NOMO-1 (cell line): ENCODE results near the gene RRAD.

Experiments
- DNase-seq, 2 experiments: peaks; one replicate each; lab custom pipeline; 2025; ENCODE audit not compliant: unreplicated experiment in 2 of 2; lab: John Stamatoyannopoulos, UW

Gene RRAD

DNA sequence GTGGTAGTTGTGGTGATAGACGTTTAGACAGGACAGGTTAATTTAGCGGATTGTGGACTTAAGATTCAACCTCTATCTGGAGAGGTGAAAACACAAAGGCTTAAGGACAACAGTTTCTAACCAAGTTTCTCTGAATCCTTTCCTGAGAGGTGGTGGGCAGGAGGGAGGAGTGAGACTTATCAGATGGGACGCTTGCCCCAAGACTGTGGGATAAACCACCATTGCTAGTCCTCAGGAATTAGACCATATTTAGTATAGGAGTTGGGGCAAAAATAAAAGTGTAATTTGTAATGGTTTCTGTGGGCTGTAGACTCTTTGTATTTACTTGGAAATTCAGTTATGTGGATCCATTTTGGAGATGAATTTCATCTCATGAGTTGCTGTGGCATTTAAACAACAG lies 38.4 kb downstream of the RRAD start:
- no peak for DNase-seq

DNA sequence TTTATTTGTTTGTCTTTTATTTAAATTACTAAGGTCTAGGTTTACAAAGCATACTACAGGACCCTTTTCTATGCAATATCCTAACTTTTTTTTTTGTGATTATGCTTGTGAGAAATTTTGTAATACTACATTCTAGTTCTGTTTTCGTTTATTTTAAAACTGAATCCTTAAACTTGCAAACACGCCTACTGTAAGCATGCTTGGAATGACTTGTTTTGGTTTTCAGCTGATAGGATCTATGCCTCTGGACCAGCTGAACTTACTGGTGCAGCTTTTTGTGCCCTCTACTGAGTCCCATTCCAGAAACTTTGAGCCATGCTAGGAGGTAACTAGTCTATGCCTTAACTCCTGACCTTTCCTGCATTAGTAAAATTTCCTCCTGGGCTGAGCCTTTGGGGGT lies 39.0 kb downstream of the RRAD start:
- no peak for DNase-seq

DNA sequence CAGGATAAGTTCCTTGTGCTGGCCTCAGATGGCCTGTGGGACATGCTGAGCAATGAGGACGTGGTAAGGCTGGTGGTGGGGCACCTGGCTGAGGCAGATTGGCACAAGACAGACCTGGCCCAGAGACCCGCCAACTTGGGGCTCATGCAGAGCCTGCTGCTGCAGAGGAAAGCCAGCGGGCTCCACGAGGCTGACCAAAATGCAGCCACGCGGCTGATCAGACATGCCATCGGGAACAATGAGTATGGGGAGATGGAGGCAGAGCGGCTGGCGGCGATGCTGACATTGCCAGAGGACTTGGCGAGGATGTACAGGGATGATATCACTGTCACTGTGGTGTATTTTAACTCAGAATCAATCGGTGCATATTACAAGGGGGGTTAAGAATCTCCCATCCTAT lies 39.8 kb downstream of the RRAD start:
- DNase-seq = no peak

DNA sequence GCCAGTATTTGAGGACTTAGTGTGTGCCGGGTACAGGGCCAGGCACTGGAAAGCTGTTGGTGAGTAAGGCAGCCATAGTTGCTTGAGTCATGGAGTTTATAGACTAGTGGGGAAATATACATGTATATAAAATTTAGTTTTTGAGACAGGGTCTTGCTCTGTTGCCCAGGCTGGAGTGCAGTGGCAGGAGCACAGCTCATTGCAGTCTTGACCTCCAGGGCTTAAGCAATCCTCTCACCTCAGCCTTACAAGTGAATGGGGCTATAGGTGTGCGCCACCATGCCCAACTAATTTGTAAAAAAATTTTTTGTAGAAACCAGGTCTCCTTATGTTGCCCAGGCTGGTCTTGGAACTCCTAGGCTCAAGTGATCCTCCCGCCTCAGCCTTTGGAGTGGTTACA lies 42.6 kb downstream of the RRAD start:
- no peak for DNase-seq

DNA sequence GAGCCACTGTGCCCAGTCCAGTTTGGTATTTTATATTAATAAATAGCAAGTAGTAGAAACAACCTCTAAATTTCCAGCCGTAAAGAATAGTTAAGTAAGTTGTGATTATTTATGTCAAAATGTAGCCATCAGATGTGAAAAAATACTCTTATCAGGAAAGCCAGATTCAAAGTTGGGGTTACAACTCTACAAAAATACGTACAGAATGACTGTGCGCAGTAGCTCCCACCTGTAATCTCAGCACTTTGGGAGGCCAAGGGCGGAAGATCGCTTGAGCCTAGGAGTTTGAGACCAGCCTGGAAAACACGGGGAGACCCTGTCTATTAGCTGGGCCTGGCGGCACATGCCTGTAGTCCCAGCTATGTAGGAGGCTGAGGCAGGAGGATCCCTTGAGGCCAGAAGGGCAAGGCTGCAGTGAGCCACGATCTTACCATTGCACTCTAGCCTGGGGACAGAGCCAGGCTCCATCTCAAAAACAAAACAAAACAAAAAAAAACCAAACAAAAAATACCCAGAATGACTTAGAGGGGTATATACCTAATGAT lies 43.3 kb downstream of the RRAD start:
- no peak for DNase-seq

DNA sequence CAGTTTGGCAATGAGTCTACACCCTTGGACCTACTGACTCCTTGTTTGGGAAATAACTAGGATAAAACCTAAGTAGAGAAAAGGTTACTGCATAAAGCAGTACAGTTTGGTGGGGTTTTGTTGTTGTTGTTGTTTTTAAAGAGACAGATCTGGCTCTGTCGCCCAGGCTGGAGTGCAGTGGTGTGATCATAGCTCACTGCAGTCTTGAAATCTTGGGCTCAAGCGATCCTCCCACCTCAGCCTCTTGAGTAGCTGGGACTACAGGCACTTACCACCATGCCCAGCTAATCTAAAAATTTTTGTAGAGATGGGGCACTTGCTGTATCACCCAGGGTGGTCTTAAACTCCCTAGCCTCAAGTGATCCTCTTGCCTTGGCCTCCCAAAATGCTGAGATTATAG lies 43.8 kb downstream of the RRAD start:
- no peak for DNase-seq

DNA sequence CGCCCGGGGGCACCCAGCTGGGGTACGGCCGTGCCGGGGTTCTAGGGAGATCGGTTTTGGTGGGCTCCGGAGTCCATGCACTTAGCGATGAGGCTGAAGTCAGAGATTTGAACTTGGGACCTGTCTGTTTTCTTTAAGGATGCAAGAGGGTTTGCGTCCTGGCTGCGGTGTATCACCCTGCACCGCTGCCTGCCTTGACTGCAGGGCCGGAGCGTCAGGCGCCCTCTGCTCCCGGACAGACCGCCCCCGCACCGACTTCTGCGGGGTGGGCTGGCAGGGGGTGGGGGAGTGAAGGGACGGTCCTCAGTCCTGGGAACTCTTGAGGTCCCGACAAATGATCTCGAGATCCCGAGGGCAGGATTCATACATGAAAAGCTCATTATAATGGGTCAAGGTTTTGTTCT lies 44.3 kb downstream of the RRAD start:
- no peak for DNase-seq

DNA sequence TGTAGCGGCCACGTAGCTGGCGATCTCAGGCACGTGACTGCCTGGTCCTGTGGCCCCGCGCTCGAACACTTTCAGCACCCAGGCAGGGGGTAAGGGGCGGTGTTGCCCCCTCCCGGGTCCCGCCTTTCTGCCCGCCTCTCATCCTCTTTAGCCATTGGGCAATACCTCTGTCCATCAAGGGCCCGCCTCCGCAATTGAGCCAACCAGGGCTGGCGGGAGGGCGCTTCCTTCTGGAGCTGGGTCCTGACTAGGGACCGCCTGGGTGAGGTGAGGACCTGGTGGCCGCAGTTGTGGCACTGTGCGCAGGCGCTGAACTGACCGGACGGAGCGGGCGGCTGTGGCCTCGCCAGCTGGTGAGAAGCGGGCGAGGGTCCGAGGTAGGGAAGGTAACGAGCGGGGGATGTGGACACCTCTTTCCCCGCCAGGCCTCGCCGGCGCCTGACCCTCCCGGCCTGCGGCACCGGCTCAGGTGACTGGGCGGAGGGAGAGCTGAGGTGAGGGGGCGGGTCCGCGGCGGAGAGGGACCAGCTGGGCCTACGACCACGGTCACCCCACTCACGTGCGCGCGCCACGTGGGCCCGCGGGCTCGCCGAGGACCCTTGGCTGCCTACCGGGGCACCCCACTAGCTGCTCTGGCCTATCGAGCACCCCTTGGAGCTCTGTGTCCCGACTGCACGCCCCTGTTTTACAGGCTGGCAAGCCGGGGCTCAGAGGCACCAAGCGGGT lies 44.9 kb downstream of the RRAD start, which contains the start of gene PDP2:
Gene PDP2 (plus strand): TSS at position 228 of the 726 bp plus-strand sequence. CDS start 3,770 bp downstream, outside the sequence.
- DNase-seq = peak; percentile 87 to 94

DNA sequence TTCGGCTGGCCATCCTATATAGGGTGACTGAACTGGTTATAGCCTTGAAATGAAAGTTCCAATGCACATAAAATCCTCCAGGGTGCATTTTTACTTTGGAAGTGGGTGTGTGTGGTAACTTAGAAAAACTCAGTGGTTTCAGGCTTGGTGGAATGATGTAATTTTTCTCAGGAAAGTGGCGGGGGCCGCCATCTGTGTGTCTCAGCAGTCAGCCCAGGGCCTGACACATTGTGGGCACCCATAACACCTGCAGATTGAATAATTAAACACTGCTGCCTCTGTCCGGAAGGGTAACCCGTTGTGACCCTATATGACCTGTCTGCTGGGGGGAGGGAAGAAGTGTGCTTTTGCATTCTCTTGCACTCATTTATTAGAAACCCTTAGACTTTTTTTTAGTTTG lies 47.3 kb downstream of the RRAD start:
- peak; percentile 44 to 49 for DNase-seq

DNA sequence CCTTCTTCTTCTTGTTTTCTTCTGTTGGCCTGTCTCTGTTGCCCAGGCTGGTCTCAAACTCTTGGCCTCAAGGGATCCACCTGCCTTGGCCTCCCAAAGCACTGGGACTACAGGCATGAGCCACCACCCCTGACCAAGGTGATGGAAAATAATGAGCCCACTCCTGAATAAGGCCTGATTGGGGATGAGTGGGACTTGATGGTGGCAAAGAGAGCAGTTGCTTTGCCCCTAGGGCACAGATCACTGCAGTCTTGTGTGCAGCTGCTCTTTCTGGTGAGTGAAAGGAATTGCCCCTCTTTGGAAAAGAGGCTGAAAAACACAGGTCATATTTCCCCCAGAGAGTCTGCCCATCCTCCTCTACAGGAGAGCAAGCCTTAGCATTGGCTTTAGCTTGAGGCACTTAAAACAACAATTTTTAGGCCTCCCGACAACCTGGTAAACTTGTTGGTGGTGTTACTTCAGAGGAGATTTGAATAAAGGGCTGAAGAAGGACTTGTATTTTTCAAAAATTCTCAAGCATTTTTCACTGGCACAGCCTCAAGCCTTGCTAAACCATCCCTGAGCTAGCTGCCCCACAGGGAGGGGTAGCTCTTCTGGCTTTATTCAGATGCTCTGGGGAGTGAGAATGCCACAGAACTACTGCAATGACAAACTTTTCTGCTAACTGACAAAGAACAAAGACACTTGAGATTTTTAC lies 51.1 kb downstream of the RRAD start:
- no peak for DNase-seq

DNA sequence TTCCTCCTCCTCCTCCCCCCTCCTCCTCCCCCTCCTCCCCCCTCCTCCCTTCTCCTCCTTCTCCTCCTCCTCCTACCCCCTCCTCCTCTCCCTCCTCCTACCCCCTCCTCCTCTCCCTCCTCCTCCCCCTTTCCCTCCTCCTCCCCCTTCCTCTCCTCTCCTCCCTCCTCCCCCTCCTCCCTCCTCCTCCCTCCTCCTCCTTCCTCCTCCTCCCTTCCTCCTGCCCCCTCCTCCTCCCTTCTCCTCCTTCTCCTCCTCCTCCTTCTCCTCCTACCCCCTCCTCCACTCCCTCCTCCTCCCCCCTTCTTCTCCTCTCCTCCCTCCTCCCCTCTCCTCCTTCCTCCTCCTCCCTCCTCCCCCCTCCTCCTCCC lies 51.7 kb downstream of the RRAD start:
- DNase-seq = no peak

DNA sequence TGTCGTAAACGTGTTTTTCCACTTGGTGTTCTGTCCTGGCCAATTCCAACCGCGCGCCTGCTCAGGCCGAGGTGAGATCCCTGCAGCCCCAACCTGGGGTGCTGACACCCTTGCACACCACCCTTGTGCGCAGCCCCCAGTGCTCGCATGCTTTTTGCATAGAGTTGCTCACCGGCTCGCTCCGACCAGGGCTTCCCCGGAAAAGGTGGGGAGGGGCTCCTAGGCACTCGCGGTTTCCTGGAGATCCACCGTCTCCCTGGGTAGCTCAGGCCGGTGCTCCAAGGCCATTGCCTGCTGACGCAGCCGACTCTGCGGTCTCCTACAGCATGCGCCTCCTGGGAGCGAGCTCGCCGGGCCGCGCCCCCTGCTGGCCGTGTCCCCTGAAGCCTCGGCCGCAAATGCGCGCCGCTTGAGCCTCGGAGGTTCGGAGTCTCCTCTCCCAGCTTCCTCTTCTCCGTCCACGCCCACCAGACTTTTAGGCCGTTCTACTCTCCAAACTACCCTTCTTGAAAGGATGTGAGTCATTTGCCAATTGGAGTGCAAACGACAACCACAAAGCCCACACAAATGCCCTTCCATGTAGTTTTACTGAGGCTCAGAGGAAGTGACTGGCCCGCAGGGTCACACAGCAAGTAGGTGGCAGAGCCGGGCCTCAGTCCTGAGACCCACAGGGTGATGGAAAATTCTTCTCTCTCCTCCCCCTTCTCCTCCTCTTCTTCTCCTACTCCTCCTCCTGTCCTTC lies 52.2 kb downstream of the RRAD start:
- peak; percentile 98 to 100 for DNase-seq

DNA sequence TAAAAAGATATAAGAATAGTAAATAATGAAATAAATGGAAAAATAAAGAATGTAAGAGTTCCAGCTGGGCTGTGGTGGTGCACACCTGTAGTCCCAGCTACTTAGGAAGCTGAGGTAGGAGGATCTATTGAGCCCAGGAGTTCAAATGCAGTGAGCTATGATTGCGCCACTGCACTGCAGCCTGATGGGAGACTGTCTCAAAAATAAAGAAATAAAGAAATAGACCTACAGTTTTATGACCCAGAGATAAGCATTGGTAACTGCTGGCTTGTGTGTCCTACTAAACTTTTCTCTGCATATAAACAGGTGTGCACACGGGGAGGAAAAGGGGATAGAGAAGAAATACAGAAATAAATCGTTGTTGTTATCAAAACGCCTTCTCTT lies 52.8 kb downstream of the RRAD start:
- no peak for DNase-seq

DNA sequence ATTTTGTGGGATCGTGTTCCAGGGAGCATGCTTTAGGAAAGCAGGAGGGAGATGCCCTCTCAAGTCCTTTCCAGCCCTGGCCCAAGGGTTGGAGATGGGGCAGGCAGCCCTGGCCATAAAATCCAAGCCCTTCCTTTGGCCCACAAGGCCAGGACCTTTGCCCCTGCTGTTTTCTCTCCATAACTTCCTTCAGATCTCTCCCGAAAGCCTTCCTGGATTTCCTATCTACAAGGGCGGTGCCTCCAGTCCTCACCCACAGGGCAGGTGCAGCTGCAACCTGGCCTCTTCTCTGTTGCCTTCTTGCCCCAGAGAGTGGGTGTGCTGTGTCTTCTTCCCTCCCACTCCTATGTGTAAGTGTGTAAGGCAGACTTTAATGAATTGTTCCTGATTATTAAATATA lies 53.5 kb downstream of the RRAD start:
- no peak for DNase-seq
